Mammary epithelial cell (primary cell): ENCODE measurements around the gene TFIP11.

Source experiments
- CTCF ChIP-seq, 2 donors: IDR thresholded peaks in 1 of 2; conservative IDR thresholded peaks in 1 of 2; 2 replicates each; pipeline ENCODE4 v1.5.1; 2011 to 2012; ENCODE audit warnings: inconsistent platforms in 2 of 2, low read length in 2 of 2, mild to moderate bottlenecking in 2 of 2, control low read depth in 1 of 2, low read depth in 1 of 2; ENCODE audit not compliant: insufficient read depth in 1 of 2; ENCODE audit errors: extremely low read depth in 1 of 2
- EZH2 ChIP-seq: IDR thresholded peaks from 2 replicates; pipeline ENCODE4 v1.6.1; 2012; ENCODE audit warnings: low read length, inconsistent platforms, borderline replicate concordance

GRCh38 chr22:26460202-26460601 is 52.1 kb downstream of the TFIP11 start:
- TF ChIP-seq CTCF (conservative IDR thresholded peaks at IDR 0.05 in 1 of 2, IDR thresholded peaks at IDR 0.05 in 1 of 2; ENCODE audit: extremely low read depth in 1 of 2, insufficient read depth in 1 of 2, low read depth in 1 of 2, low read length in 2 of 2) (no peak), EZH2 (no peak)
